HepG2 (cell line): ENCODE data around the gene TP53. TPM values are rescaled to one million over a fixed set of nuclear protein-coding genes. Genes with fewer than 3 reads are reported as not detected.
A peak's percentile ranks its signal among the peaks of the same experiment; 100 is the strongest.

Experiments
- ATF5 ChIP-seq: sonication (generic); formaldehyde crosslinking; IDR thresholded peaks from 2 replicates; pipeline ENCODE4 v1.4.0; 2020; ENCODE audit warnings: mild to moderate bottlenecking, low read depth, missing genetic modification reagents
- CBX5 ChIP-seq: sonication (generic); formaldehyde crosslinking; IDR thresholded peaks from 2 replicates; pipeline ENCODE4 v1.4.0; 2020; ENCODE audit warnings: missing genetic modification reagents, borderline replicate concordance
- HDAC1 ChIP-seq: sonication (generic); formaldehyde crosslinking; IDR thresholded peaks from 2 replicates; pipeline ENCODE4 v1.5.1; 2020; ENCODE audit warnings: mild to moderate bottlenecking, missing genetic modification reagents
- LCORL ChIP-seq, 2 experiments: fragments of 450-650 bp in 1 of 2; sonication (generic) in 1 of 2; formaldehyde crosslinking in 1 of 2; IDR thresholded peaks; 2 replicates each; pipeline versions ENCODE4 v1.5.0 to v1.6.1; 2017 to 2020; ENCODE audit warnings: antibody characterized with exemption in 1 of 2, missing genetic modification reagents in 1 of 2
- MYPOP ChIP-seq: sonication (generic); formaldehyde crosslinking; IDR thresholded peaks from 2 replicates; pipeline ENCODE4 v1.8.1; 2023; ENCODE audit warnings: mild to moderate bottlenecking, moderate library complexity, missing genetic modification reagents
- NFE2 ChIP-seq: sonication (generic); formaldehyde crosslinking; IDR thresholded peaks from 2 replicates; pipeline ENCODE4 v1.4.0; 2020; ENCODE audit warnings: missing genetic modification reagents
- NFKB2 ChIP-seq: sonication (generic); formaldehyde crosslinking; IDR thresholded peaks from 2 replicates; pipeline ENCODE4 v1.4.0; 2020; ENCODE audit warnings: missing genetic modification reagents, borderline replicate concordance
- NR2F6 ChIP-seq, 2 experiments: IDR thresholded peaks; 2 replicates each; pipeline ENCODE4 v1.6.1; 2016; ENCODE audit warnings: antibody characterized with exemption in 1 of 2, mild to moderate bottlenecking in 1 of 2
- POLR2AphosphoS2 ChIP-seq: IDR thresholded peaks from 2 replicates; pipeline ENCODE4 v1.6.1; 2011; ENCODE audit warnings: low read depth, low read length, improper control_type of control experiment
- RAD21 ChIP-seq: fragments of 450-650 bp; formaldehyde crosslinking; IDR thresholded peaks from 2 replicates; pipeline ENCODE4 v1.5.0; 2020; ENCODE audit warnings: mild to moderate bottlenecking
- RBM22 ChIP-seq: fragments of 200-400 bp; formaldehyde crosslinking; optimal IDR thresholded peaks from 2 replicates; pipeline ENCODE3; 2017; ENCODE audit warnings: mild to moderate bottlenecking, low read length, moderate library complexity
- RBM39 ChIP-seq: fragments of 200-400 bp; formaldehyde crosslinking; IDR thresholded peaks from one replicate; pipeline ENCODE4 v1.6.1; 2018; ENCODE audit warnings: antibody characterized with exemption, mild to moderate bottlenecking, low read depth, low read length; ENCODE audit not compliant: poor library complexity, severe bottlenecking
- SP4 ChIP-seq: sonication (generic); formaldehyde crosslinking; IDR thresholded peaks from 2 replicates; pipeline ENCODE4 v1.8.1; 2023; ENCODE audit warnings: mild to moderate bottlenecking, missing genetic modification reagents
- TARDBP ChIP-seq: sonication (generic); formaldehyde crosslinking; IDR thresholded peaks from 2 replicates; pipeline ENCODE4 v1.8.0; 2022; ENCODE audit warnings: mild to moderate bottlenecking, missing genetic modification reagents
- TBX2 ChIP-seq: sonication (generic); formaldehyde crosslinking; IDR thresholded peaks from 2 replicates; pipeline ENCODE4 v1.5.0; 2020; ENCODE audit warnings: missing genetic modification reagents, mild to moderate bottlenecking, borderline replicate concordance
- ZFP36L1 ChIP-seq: sonication (generic); formaldehyde crosslinking; IDR thresholded peaks from 2 replicates; pipeline ENCODE4 v1.8.0; 2022; ENCODE audit warnings: mild to moderate bottlenecking, missing genetic modification reagents, moderate library complexity
- ZFP36L2 ChIP-seq: sonication (generic); formaldehyde crosslinking; IDR thresholded peaks from 2 replicates; pipeline ENCODE4 v1.4.0; 2020; ENCODE audit warnings: missing genetic modification reagents
- ZNF205 ChIP-seq: IDR thresholded peaks from 2 replicates; pipeline ENCODE4 v1.6.1; 2018; ENCODE audit warnings: missing biosample characterization, missing genetic modification reagents
- ZNF44 ChIP-seq: sonication (generic); formaldehyde crosslinking; IDR thresholded peaks from 2 replicates; pipeline ENCODE4 v1.5.1; 2020; ENCODE audit warnings: mild to moderate bottlenecking, missing genetic modification reagents
- ZNF574 ChIP-seq: sonication (generic); formaldehyde crosslinking; IDR thresholded peaks from 2 replicates; pipeline ENCODE4 v1.4.0; 2020; ENCODE audit warnings: missing genetic modification reagents
- ZNF629 ChIP-seq: sonication (generic); formaldehyde crosslinking; conservative IDR thresholded peaks from 2 replicates; pipeline ENCODE4 v1.5.0; 2020; ENCODE audit warnings: missing genetic modification reagents
- ZNF672 ChIP-seq: sonication (generic); formaldehyde crosslinking; IDR thresholded peaks from 2 replicates; pipeline ENCODE4 v1.8.1; 2022; ENCODE audit warnings: missing genetic modification reagents
- ZNF788 ChIP-seq: sonication (generic); formaldehyde crosslinking; IDR thresholded peaks from 2 replicates; pipeline ENCODE4 v1.5.0; 2020; ENCODE audit warnings: mild to moderate bottlenecking, missing genetic modification reagents, borderline replicate concordance
- polyA plus RNA-seq, 8 experiments: library from polyadenylated mRNA; depleted of rRNA in 3 of 8; stranded (reverse) in 7 of 8; unstranded in 1 of 8; fragments of >200 nt; fragmentation: Illumina TruSeq in 4 of 8; extraction: Trizol in 4 of 8; gene quantifications; 2 replicates each; pipeline versions ENCODE4 v1.2.1 to v1.2.3, GENCODE V29; 2011 to 2016; ENCODE audit warnings: low read depth in 4 of 8, missing spikeins in 1 of 8, mixed read lengths in 1 of 8; ENCODE audit not compliant: insufficient read depth in 1 of 8
- total RNA-seq, 5 experiments: library from RNA; depleted of rRNA; stranded (reverse); fragments of >200 nt; fragmentation: Illumina TruSeq; extraction: Trizol; gene quantifications; 2 replicates each; pipeline ENCODE4 v1.2.3, GENCODE V29; 2016; ENCODE audit warnings: low read depth in 1 of 5

The TP53 gene
- total and polyA plus RNA-seq, 2 of the 13 experiments (the other 11 are each of a cell fraction or from before 2014, with no cell fraction given): 17.1 to 29.9 TPM

DNA sequence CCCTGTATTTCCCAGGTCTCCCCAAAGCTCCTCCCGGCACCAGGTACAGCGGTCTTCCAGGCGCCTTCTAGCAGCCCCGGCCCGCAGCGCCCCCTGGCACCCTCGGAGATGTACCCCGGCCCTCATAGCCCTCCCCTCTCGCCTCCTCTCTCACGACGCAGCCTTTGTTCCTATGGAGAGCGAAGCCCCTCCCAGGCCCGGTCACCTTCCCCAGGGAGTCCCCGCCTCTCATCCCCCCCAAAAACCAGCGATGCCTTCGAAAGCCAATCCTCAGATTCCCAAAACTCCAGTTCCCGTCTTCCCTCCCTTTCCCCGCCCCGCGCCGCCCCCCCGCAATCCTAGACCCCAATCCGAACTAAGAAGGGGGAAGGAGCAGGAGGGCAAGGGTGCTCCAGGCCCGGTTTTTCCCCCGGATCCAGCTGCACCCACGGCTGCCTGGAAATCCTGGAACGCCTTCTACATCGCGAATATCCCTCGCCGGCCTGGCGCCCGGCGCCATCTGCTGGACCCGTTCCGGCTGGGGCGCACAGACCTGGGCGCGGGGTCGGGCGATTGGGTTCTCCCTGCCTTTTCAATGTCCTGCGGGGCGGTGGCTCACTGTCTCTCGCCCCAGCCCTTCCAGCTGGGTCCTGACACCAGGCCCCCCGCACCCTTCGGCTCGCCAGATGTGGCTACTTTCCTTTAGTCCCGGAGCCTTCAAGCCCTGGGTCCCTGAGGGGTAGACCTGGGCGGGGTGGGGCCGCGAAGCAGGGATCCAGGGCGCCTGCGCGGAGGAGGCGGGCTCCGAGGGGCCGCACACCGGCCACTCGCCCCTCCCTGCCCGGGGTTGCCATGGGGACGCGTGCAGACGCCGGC, 29.8 kb upstream of the TP53 start, which contains the start of gene DNAH2 (continued):
- peak; percentile 57; the same call in 1 of the 2 replicates for TF ChIP-seq ZNF788 (CRISPR knock-in tag)
- TF ChIP-seq ZNF574 (CRISPR knock-in tag): peak; percentile 75
- no peak for TF ChIP-seq ZNF672
- TF ChIP-seq RBM22: no peak
- TF ChIP-seq ZNF44 (CRISPR knock-in tag): 0 out of 2 replicates have a peak, but pooled peaks have one; percentile 44
- TF ChIP-seq NR2F6 (IDR thresholded peaks at IDR 0.05): no peak
- 0 out of 2 replicates have a peak, but pooled peaks have one; percentile 28 for TF ChIP-seq NR2F6 (CRISPR knock-in tag; IDR thresholded peaks at IDR 0.05)
- TF ChIP-seq CBX5 (CRISPR knock-in tag): peak; percentile 38; the same call in 1 of the 2 replicates
- peak; percentile 62; the same call in 1 of the 2 replicates for TF ChIP-seq TBX2 (CRISPR knock-in tag)
- no peak for TF ChIP-seq ZNF629
- peak; percentile 75 for TF ChIP-seq HDAC1 (CRISPR knock-in tag)
- peak; percentile 71 for TF ChIP-seq RAD21 (CRISPR knock-in tag)
- no peak for TF ChIP-seq NFE2 (CRISPR knock-in tag)
- no peak for TF ChIP-seq NFKB2 (CRISPR knock-in tag)
- TF ChIP-seq LCORL (IDR thresholded peaks at IDR 0.05): 0 out of 2 replicates have a peak, but pooled peaks have one; percentile 18
- peak; percentile 72 for TF ChIP-seq LCORL (CRISPR knock-in tag; IDR thresholded peaks at IDR 0.05)
- TF ChIP-seq TARDBP (CRISPR knock-in tag): peak; percentile 54; the same call in 1 of the 2 replicates
- TF ChIP-seq POLR2AphosphoS2: no peak
- TF ChIP-seq MYPOP (CRISPR knock-in tag): 0 out of 2 replicates have a peak, but pooled peaks have one; percentile 45
- 0 out of 2 replicates have a peak, but pooled peaks have one; percentile 33 for TF ChIP-seq SP4
- 0 out of 2 replicates have a peak, but pooled peaks have one; percentile 55 for TF ChIP-seq ZNF205
- TF ChIP-seq RBM39: no peak
- no peak for TF ChIP-seq ZFP36L2 (CRISPR knock-in tag)
- TF ChIP-seq ATF5 (CRISPR knock-in tag): no peak
- no peak for TF ChIP-seq ZFP36L1 (CRISPR knock-in tag)
